Middle frontal gyrus (tissue), 1 donor: ENCODE measurements around the gene PALB2.

Experiments
- DNase-seq: peaks from one replicate; pipeline ENCODE4 v3.0.0-alpha.2; 2015; ENCODE audit warnings: low spot score; ENCODE audit errors: extremely low spot score

The PALB2 gene

DNA sequence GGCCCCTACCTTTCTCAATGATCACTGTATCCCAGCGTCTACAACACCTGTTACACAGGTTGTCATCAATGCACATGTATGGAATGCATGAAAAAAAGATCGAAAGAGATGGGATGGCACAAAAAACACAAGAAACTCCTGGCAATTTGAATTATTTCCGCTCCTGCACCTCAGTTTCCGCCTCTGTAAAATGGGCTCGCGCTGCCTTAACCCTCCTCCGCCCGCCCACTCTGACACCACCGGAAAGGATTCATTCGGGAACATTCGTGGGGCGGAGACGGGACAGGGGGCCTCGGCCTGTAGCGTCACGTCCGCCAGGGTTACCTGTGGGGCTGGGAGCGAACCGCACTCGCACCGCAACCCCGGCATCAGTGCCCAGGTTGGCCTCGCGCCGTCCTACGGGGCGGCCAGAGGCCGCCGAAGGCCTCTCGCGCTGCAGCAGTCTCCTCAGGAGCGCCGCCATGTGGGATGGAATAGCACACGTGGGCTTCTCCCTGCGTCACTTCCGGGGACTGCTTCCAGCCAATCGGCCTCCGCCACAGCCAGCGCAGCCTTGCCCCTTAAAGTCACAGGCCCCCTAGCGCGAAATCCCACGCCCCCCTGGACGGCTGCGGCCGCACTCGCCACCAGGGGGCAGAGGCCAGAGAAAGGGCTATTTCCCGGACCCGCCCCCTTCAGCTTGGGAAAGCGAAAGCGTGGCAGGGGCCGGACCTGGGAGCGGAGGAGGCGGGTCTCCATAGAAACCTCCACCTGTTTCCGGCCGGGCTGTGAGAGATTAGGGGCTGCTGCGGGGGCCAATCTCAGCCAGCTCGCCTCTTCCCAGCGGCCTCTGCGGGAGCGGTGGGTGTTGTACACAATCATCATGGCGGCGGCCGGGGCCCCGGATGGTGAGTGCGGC is 84.0 kb downstream of the PALB2 start, which contains the start of the genes EARS2 and UBFD1:
EARS2 (minus strand) TSS at position 470 of the 898 bp plus-strand sequence; CDS start at position 463, 7 bp downstream.
UBFD1 (plus strand) TSS at position 847 of the 898 bp plus-strand sequence; CDS start at position 863, 16 bp downstream.
- peak; percentile 91 for DNase-seq

DNA sequence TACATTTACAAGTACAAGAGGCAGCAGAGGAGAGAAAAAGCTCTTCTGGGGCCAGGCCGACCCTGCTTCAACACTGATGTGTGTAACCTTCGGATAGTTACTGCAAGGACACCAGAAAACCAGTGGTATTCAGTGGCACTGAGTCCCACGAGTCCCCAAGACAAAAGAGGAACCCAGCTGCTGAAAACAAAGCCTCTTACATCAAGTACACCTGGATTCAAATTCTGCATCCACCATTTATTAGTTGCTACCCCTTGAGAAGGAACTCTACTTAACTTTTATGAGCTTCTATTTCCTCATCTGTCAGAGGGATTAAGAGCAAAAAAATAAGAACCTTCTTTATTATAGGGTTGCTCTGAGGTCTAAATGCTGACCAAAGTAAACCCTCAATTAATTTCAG is 86.6 kb downstream of the PALB2 start:
- no peak for DNase-seq
